Tibial nerve (tissue), 4 donors: ENCODE results near the gene TAAR8.

ENCODE experiments used
- EP300 ChIP-seq, 2 donors: sonication (generic); formaldehyde crosslinking; IDR thresholded peaks; one replicate each; pipeline ENCODE4 v1.6.1; 2017; ENCODE audit warnings: antibody characterized with exemption in 2 of 2, mild to moderate bottlenecking in 1 of 2
- POLR2A ChIP-seq, 2 donors: fragments of 450-650 bp; IDR thresholded peaks; one replicate each; pipeline ENCODE4 v1.6.1; 2017; ENCODE audit warnings: antibody characterized with exemption in 2 of 2, mild to moderate bottlenecking in 2 of 2, moderate library complexity in 2 of 2
- TF ChIP-seq, protein P1 (sequence below), 5 experiments: fragments of 200-600 bp in 3 of 5; fragments of 450-650 bp in 2 of 5; sonication (generic) in 3 of 5; IDR thresholded peaks; one replicate each; pipeline ENCODE4 v1.5.1; 2016 to 2019; ENCODE audit warnings: antibody characterized with exemption in 5 of 5, mild to moderate bottlenecking in 3 of 5, moderate library complexity in 2 of 5

DNA sequence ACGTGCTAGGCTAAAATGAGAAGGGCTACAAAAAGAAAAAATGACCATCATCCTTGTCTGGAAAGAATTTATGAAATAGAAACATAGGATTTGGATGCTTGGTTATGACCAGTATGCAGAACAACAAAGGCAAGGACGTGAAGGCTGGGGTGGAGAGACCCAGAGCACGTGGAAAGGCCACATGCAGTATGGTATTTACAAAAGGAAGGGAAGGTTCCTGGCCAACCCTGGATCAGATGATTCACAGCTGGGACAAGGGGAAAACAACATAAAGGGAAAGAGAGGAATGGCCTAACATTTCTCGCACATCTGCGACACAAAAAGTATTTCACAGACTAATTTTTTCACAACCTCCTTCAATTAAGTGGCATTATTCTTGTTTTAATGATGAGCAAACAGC is 47.7 kb upstream of the TAAR8 start:
- TF ChIP-seq, protein P1, sequence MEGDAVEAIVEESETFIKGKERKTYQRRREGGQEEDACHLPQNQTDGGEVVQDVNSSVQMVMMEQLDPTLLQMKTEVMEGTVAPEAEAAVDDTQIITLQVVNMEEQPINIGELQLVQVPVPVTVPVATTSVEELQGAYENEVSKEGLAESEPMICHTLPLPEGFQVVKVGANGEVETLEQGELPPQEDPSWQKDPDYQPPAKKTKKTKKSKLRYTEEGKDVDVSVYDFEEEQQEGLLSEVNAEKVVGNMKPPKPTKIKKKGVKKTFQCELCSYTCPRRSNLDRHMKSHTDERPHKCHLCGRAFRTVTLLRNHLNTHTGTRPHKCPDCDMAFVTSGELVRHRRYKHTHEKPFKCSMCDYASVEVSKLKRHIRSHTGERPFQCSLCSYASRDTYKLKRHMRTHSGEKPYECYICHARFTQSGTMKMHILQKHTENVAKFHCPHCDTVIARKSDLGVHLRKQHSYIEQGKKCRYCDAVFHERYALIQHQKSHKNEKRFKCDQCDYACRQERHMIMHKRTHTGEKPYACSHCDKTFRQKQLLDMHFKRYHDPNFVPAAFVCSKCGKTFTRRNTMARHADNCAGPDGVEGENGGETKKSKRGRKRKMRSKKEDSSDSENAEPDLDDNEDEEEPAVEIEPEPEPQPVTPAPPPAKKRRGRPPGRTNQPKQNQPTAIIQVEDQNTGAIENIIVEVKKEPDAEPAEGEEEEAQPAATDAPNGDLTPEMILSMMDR (IDR thresholded peaks at IDR 0.05): no peak
- TF ChIP-seq POLR2A (IDR thresholded peaks at IDR 0.05) (no peak), EP300 (IDR thresholded peaks at IDR 0.05) (no peak)
